ENCODE measurements around the gene RAP1B. TPM values are rescaled to one million over a fixed set of nuclear protein-coding genes. Genes with fewer than 3 reads are reported as not detected.
A peak's percentile ranks its signal among the peaks of the same experiment; 100 is the strongest.

RAP1B gene
- total and polyA plus RNA-seq, 2 of the 4 experiments (the other 2 are of a cell fraction): 159 to 200 TPM

DNA sequence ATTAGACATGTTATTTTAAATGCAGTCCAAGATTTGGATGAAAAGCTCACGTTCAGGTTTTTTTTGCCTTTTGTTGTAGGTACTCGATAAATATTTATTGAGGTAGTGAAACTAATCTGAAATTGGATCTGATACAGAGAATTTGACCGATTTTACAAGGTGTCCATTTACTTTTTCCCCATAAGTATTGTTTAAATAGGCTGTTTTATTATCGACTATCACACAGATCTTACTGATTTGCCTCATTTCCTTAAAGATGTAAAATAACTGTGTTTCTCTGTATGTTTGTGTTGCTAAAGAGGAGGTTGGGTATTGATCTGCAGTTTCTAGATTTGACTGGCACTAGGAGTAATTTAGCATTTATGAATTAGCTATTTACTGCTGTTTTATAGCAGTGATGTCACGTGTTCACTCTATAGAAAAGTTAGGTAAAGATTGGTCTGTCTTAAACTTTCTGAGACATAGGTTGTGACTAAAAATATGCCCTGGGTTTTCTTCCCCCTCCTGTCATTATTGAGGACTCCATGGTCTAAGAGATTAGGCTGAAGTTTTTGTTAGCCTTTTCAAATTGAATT is 3.5 kb downstream of the RAP1B start:
- no peak overlapping the region for H4K5ac ChIP-seq (ENCODE audit: low read depth, low read length)
- no peak overlapping the region for H4K91ac ChIP-seq (ENCODE audit: insufficient read depth, low read depth, low read length)
- H4K20me1 ChIP-seq (ENCODE audit: insufficient read depth, low read length): peaks cover 63% of the 10 kb centered on the region
- intact Hi-C loops (cut with micrococcal nuclease): loop anchor here (5.0 kb wide), 1 partner anchor 392 kb away; no protein-coding TSS in a partner anchor
- H2AFZ ChIP-seq (replicated peaks; ENCODE audit: low read length, poor library complexity): no peak overlapping the region
- H3K4me2 ChIP-seq (ENCODE audit: low read depth, low read length): peak overlapping the region; percentile 52; the same call in 1 of the 2 replicates
- in situ Hi-C loops (cut with MboI; ENCODE audit: low sequenced_read_pairs): no loop called here
- no peak overlapping the region for H2BK20ac ChIP-seq (ENCODE audit: low read depth, low read length)
- TF ChIP-seq FOS (IDR thresholded peaks at IDR 0.05; ENCODE audit: low read depth, low read length) (no peak), ELK1 (IDR thresholded peaks at IDR 0.05; ENCODE audit: borderline replicate concordance, low read depth, low read length) (no peak), CHD1 (IDR thresholded peaks at IDR 0.05; ENCODE audit: low read depth, low read length) (no peak), NFE2L2 (IDR thresholded peaks at IDR 0.05; ENCODE audit: low read depth, low read length) (no peak), RFX5 (IDR thresholded peaks at IDR 0.05; ENCODE audit: low read depth, low read length) (no peak), USF2 (IDR thresholded peaks at IDR 0.05; ENCODE audit: low read depth, low read length) (no peak), SMC3 (IDR thresholded peaks at IDR 0.05; ENCODE audit: low read depth, low read length) (no peak)
- no peak overlapping the region for H2AK5ac ChIP-seq (ENCODE audit: low read depth, low read length)
- H2AK9ac ChIP-seq (replicated peaks; ENCODE audit: low read depth, low read length, poor library complexity): no peak overlapping the region
- CTCF ChIA-PET: interaction anchor here (0.6 kb wide), 1 partner anchor 216 kb away, joined by 3 read pairs; no protein-coding TSS in a partner anchor
- H3K27ac ChIP-seq (ENCODE audit: insufficient read depth, low read length): no peak overlapping the region
- no CpG with 5 or more reads among the region's 5 CpGs for WGBS, 2 experiments (ENCODE audit: extremely low coverage in 2 of 2, insufficient read length in 1 of 2)
- no peaks in the 10 kb centered on the region for H3K27me3 ChIP-seq (ENCODE audit: control insufficient read depth, insufficient read depth, low read length)
- H3K79me1 ChIP-seq (ENCODE audit: low read depth in 1 of 2, low read length in 2 of 2): peaks cover 0 to 24% of the 10 kb centered on the region in 2 experiments; a peak in 2 of 4 replicates
- no peak overlapping the region for H3K18ac ChIP-seq (ENCODE audit: low read depth, low read length)
- peaks cover 4% of the 10 kb centered on the region; the same call in 1 of the 2 replicates for H3K36me3 ChIP-seq (ENCODE audit: control insufficient read depth, insufficient read depth, low read length)
- no peak overlapping the region for H3K23ac ChIP-seq (ENCODE audit: low read depth, low read length)
- H3K56ac ChIP-seq (ENCODE audit: extremely low read depth, insufficient read depth, low read length): no peak overlapping the region
- DNase-seq (no peak), ATAC-seq (ENCODE audit: low read depth) (no peak)
- no peak overlapping the region for H3K4me3 ChIP-seq (ENCODE audit: insufficient read depth, low read depth, low read length)
- no peak overlapping the region for H4K8ac ChIP-seq (ENCODE audit: low read depth in 2 of 2, low read length in 2 of 2)
- peaks cover 18% of the 10 kb centered on the region for H3K9me1 ChIP-seq (ENCODE audit: insufficient read depth, low read length)
- no peak overlapping the region for H2BK15ac ChIP-seq (ENCODE audit: low read depth, low read length)
- H3K4me1 ChIP-seq (ENCODE audit: control insufficient read depth, insufficient read depth, low read length): peaks cover 11% of the 10 kb centered on the region
- H3K14ac ChIP-seq (replicated peaks; ENCODE audit: low read depth, low read length): no peak overlapping the region
- no peak overlapping the region for H2BK120ac ChIP-seq (ENCODE audit: low read depth, low read length)
- no peak overlapping the region for H2BK5ac ChIP-seq (ENCODE audit: low read depth, low read length, poor library complexity, severe bottlenecking)
- dilution Hi-C loops (cut with HindIII; ENCODE audit: low sequenced_read_pairs, unreplicated experiment): no loop called here
- POLR2A ChIA-PET (ENCODE audit: unreplicated experiment): interaction anchor here (0.5 to 0.6 kb wide), 2 partner anchors 10 to 247 kb away, joined by 3 to 8 read pairs; no protein-coding TSS in a partner anchor
- no TSS peak for BruUV-seq (replicated peaks)
- H3K9ac ChIP-seq (ENCODE audit: low read depth, low read length): no peak overlapping the region
- H3K4ac ChIP-seq (ENCODE audit: low read depth, low read length): no peak overlapping the region
- no peaks in the 10 kb centered on the region for H3K9me3 ChIP-seq (ENCODE audit: control insufficient read depth, insufficient read depth, low read length)

All from IMR-90 (cell line).